CD4-positive, alpha-beta T cell treated with Interleukin-12 subunit alpha and Interleukin-12 subunit beta, for 1 hour (primary cell): ENCODE data around the gene CHMP4B.

Experiments
- DNase-seq: peaks from one replicate; pipeline ENCODE4 v3.0.0-alpha.2; 2020

Gene CHMP4B

GRCh38 chr20:33810885-33811775 is at the start of gene CHMP4B:
Gene CHMP4B, plus strand, starts transcription at chr20:33811348. Its CDS starts 121 bp downstream, at chr20:33811469.
- peak; percentile 98 for DNase-seq

- no peak for DNase-seq
These were observed 49.4 kb upstream of the CHMP4B start for GRCh38 chr20:33761698-33762250.

- no peak for DNase-seq
These were observed 46.0 kb upstream of the CHMP4B start for GRCh38 chr20:33765099-33765498.

- DNase-seq, result no peak
These were observed 45.6 kb upstream of the CHMP4B start for GRCh38 chr20:33765592-33765991.

DNA sequence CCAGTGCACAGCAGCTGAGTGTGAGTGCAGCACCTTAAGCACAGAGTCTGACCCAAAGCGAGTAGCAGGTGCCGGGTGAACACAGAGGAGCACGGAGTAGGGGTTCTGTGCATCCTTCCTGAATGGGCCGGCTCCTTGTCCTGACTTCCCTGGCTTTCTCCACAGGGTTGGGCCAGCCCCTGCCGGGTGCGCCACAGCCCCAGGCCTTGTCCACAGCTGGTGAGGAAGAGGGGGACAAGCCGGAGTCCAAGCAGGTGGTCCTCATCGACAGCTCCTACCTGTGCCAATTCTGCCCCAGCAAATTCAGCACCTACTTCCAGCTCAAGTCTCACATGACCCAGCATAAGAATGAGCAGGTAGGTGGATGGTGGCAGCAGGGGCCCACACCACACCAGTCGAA is 44.5 kb upstream of the CHMP4B start:
- no peak for DNase-seq

- DNase-seq, result no peak
These were observed 43.4 kb upstream of the CHMP4B start for GRCh38 chr20:33767777-33768138.

- no peak for DNase-seq
These were observed 42.1 kb upstream of the CHMP4B start for GRCh38 chr20:33769043-33769442.

DNA sequence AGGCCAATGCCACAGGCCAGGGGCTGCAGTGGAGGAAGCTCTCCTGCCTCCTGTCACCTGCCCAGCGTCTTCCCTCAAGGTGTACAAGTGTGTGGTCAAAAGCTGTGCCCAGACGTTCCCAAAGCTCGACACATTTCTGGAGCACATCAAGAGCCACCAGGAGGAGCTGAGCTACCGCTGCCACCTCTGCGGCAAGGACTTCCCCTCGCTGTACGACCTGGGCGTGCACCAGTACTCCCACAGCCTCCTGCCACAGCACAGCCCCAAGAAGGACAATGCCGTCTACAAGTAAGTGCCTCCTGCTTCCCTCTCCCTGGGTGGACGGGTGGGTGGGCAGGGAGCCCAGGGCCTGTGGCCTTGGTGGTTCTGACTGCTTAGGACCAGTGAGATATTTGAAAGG is 41.1 kb upstream of the CHMP4B start:
- DNase-seq, result no peak

DNA sequence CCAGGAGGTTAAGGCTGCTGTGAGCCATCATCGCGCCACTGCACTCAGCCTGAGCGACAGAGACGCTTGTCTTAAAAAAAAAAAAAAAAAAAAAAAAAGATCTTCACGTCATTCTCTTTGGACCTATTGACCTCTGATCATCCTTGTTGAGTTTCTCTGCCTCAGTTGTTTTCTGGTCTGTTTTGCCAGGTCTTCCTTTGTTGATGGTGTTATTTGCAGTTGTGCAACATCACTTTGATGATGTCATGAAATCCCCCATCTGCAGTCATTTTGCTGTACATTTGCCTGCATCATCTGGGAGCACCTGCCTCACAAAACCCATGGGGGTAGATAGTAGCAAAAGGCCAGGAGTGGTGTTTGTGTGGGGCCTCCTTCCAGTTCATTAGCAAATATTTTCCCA is 39.2 kb upstream of the CHMP4B start:
- DNase-seq, result no peak

GRCh38 chr20:33772439-33772838 is 38.7 kb upstream of the CHMP4B start:
- no peak for DNase-seq

DNA sequence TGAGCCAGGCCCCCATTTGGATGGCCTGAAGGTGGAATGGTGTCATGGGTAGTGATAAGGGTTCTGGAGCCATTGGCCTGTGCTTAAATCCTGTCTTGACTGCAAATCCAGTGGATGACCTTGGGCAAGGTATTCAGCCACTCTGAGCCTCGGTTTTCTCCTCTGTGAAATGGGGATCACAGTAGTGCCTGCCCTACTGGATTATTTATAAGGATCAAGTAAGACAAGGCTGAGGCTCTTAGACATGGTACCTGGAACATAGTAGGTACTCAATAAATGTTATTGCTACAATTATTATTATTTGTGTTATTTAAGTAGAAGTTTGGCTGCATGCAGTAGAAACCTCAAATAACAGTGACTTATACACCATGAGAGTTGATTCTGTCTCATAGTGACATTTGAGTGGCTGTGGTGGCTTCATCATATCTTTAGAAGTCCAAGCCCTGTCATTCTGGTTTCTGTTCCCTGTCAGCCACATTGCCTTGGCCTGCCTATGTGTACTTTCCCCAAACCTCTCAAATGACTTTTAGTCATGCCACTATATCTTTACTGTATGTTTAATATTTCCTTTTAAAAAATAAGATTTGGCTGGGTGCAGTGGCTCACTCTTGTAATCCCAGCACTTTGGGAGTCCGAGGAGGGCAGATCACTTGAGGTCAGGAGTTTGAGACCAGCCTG is 37.6 kb upstream of the CHMP4B start:
- DNase-seq, result peak; percentile 9

GRCh38 chr20:33777816-33778215 is 33.3 kb upstream of the CHMP4B start:
- DNase-seq, result no peak

- no peak for DNase-seq
These were observed 30.0 kb upstream of the CHMP4B start for GRCh38 chr20:33781133-33781532.

DNA sequence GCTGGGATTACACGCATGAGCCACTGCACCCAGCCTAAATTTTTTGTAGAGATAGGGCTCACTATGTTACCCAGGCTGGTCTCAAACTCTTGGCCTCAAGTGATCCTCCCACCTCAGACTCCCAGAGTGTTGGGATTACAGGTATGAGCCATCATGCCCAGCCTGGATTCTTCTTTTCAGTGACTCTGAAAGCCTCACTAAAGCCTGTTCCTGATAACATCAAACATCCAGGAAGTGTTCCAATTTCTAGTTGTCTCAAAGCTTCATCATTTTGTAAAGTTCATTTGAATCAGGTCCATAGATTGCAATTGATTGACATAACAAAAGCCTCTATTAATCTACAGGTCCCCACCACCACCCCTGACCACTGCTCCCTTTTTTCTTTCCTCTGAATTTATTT is 29.2 kb upstream of the CHMP4B start:
- no peak for DNase-seq

GRCh38 chr20:33783256-33783655 is 27.9 kb upstream of the CHMP4B start:
- DNase-seq, result no peak

- DNase-seq, result no peak
These were observed 27.3 kb upstream of the CHMP4B start for GRCh38 chr20:33783818-33784217.

DNA sequence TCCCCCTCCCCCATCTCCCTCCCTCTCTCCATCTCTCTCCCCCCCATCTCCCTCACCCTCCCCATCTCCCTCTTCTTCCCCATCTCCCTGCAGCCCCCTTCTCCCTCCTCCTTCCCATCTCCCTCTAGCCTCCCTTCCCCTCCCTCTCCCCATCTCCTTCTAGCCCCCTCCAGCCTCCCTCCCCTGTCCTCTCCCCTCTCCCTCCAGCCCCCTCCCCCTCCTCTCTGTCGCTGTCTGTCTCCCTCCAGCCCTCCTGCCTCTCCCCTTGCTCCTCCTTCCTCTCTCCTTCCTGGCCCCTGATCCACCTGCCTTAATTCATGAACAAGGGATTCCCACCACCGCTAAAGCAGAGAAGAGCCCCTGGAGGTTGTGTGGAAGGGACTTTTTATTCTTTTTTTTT is 26.9 kb upstream of the CHMP4B start:
- no peak for DNase-seq

DNA sequence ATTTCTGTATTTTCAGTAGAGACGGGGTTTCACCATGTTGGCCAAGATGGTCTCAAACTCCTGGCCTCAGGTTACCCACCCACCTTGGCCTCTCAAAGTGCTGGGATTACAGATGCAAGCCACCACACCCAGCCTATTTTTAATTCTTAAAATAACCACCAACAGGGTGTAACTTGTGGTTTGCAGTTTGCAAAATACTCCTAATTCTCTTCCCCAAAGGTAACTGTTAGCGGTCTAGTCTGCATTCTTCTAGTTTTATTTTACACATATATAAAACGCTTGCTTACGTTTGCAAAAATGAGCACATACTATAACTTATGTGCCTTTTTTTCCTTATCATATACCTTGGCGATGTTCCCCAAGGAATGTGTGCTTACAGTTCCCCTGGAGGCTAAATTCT is 25.6 kb upstream of the CHMP4B start:
- DNase-seq, result no peak

DNA sequence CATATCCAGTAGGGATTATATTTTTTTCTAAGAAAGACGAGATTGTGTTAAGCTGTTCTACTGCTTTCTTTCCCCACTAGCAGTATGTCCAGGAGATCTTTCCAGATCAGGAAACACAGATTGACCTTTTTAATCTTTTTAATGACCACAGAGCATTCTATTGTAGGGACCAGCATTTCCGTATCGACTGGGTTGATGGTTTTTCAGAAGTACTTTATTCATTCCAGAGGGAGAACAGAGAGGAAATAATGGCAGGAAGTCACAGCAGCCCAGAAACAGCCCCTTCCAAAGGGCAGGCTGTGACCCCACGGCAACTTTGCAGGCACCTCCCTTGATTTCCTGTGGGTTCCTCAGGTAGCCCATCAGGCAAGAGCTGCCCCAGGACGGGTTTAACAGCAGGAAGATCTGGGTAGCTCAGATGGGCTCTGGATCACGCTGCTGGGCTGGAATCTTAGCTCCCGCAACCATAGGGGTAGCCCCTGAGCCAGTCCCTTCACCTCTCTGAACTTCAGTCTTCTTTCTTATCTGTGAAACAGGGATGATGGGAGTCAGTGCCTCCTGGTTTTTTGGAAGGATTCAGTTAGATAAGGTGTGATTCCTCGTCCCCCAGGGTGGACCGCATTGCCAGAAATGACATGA is 23.8 kb upstream of the CHMP4B start:
- no peak for DNase-seq

- no peak for DNase-seq
These were observed 22.6 kb upstream of the CHMP4B start for GRCh38 chr20:33788351-33789049.

- DNase-seq, result no peak
These were observed 21.9 kb upstream of the CHMP4B start for GRCh38 chr20:33789109-33789857.

DNA sequence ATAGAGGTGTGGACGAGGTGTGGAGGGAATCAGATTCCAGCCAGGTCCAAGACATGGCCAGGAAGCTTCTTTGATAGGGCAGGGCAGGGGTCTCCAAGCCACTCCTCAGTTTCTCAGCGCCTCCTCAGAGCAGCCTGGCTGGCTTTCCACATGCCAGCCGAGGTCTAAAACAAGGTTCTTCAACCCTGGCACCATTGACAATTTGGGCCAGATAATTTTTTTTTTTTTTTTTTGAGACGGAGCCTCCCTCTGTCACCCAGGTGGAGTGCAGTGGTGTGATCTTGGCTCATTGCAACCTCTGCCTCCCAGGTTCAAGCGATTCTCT is 21.3 kb upstream of the CHMP4B start:
- DNase-seq, result no peak
